Activated B cell treated with CpG ODN at 0.5 μM for 24 hours (primary cell): ENCODE data around the gene MSX2. TPM values are rescaled to one million over a fixed set of nuclear protein-coding genes. Genes with fewer than 3 reads are reported as not detected.

Experiments used
- ATAC-seq: fragments of 200-7000 bp; cut with Tn5 transposase; one replicate; pipeline ENCODE4 v1.10.0; 2021; ENCODE audit warnings: low read depth, mild to moderate bottlenecking, moderate library complexity
- CTCF ChIA-PET: fragments of 350-600 bp; sonication (Branson Sonifier 250); formaldehyde crosslinking; loops from one replicate; lab custom pipeline; 2021; ENCODE audit warnings: antibody characterized with exemption; lab: Charles Lee
- POLR2A ChIA-PET: fragments of 350-600 bp; sonication (Branson Sonifier 250); formaldehyde crosslinking; loops from one replicate; lab custom pipeline; 2021; ENCODE audit warnings: antibody characterized with exemption; lab: Charles Lee
- DNase-seq: peaks from one replicate; pipeline ENCODE4 v3.0.0; 2022
- H3K27ac Mint-ChIP-seq: one replicate; pipeline ENCODE4 v1.8.0; 2020; ENCODE audit warnings: mixed read lengths
- H3K27me3 Mint-ChIP-seq: one replicate; pipeline ENCODE4 v1.8.0; 2021; ENCODE audit warnings: mixed read lengths
- H3K36me3 Mint-ChIP-seq: one replicate; pipeline ENCODE4 v1.8.0; 2021; ENCODE audit warnings: low read depth, mixed read lengths
- H3K4me1 Mint-ChIP-seq: one replicate; pipeline ENCODE4 v1.8.0; 2021; ENCODE audit warnings: mixed read lengths
- H3K4me3 Mint-ChIP-seq: one replicate; pipeline ENCODE4 v1.8.0; 2020; ENCODE audit warnings: mild to moderate bottlenecking, mixed read lengths
- H3K9me3 Mint-ChIP-seq: one replicate; pipeline ENCODE4 v1.8.0; 2020; ENCODE audit warnings: mixed read lengths
- CTCF ChIP-seq: fragments of 200-600 bp; IDR thresholded peaks from one replicate; pipeline ENCODE4 v1.8.0; 2022; ENCODE audit warnings: antibody characterized with exemption, mild to moderate bottlenecking
- intact Hi-C: fragments of 100-400 bp; cut with micrococcal nuclease; formaldehyde crosslinking; loops from one replicate; pipeline ENCODE4 v1.15.1; 2024
- total RNA-seq: library from RNA; stranded (reverse); gene quantifications from 2 replicates; pipeline ENCODE4 v1.2.3, GENCODE V29; 2022

Gene MSX2
- total RNA-seq, 1 donor from 2014 or later = not detected

GRCh38 chr5:174707671-174708070 is 16.7 kb upstream of the MSX2 start:
- Mint-ChIP-seq H3K27ac (no peak overlapping the region), H3K27me3 (no peaks in the 10 kb centered on the region), H3K4me1 (no peaks in the 10 kb centered on the region), H3K36me3 (no peaks in the 10 kb centered on the region), H3K9me3 (no peaks in the 10 kb centered on the region), H3K4me3 (no peak overlapping the region)
- no peak for ATAC-seq
- POLR2A ChIA-PET = no interaction called here
- no peak for DNase-seq
- TF ChIP-seq CTCF = no peak
- intact Hi-C loops = no loop called here
- CTCF ChIA-PET = no interaction called here

- H3K27ac Mint-ChIP-seq = no peak overlapping the region
- no peaks in the 10 kb centered on the region for H3K9me3 Mint-ChIP-seq
- ATAC-seq = no peak
- no peak overlapping the region for H3K4me3 Mint-ChIP-seq
- H3K27me3 Mint-ChIP-seq = no peaks in the 10 kb centered on the region
- DNase-seq = no peak
- TF ChIP-seq CTCF = no peak
- no peaks in the 10 kb centered on the region for H3K4me1 Mint-ChIP-seq
- intact Hi-C loops = no loop called here
- CTCF ChIA-PET = no interaction called here
- no peaks in the 10 kb centered on the region for H3K36me3 Mint-ChIP-seq
- POLR2A ChIA-PET = no interaction called here
Observed at GRCh38 chr5:174708476-174709207, 15.7 kb upstream of the MSX2 start.

GRCh38 chr5:174714751-174715150 is 9.6 kb upstream of the MSX2 start:
- H3K4me3 Mint-ChIP-seq = no peak overlapping the region
- intact Hi-C loops = no loop called here
- DNase-seq (no peak), ATAC-seq (no peak)
- H3K36me3 Mint-ChIP-seq = no peaks in the 10 kb centered on the region
- ChIA-PET CTCF (no interaction called here), POLR2A (no interaction called here)
- no peak overlapping the region for H3K27ac Mint-ChIP-seq
- no peaks in the 10 kb centered on the region for H3K9me3 Mint-ChIP-seq
- H3K27me3 Mint-ChIP-seq = peaks cover 37% of the 10 kb centered on the region
- no peaks in the 10 kb centered on the region for H3K4me1 Mint-ChIP-seq
- no peak for TF ChIP-seq CTCF

- Mint-ChIP-seq H3K9me3 (no peaks in the 10 kb centered on the region), H3K27ac (no peak overlapping the region), H3K4me3 (no peak overlapping the region), H3K27me3 (peaks cover 47% of the 10 kb centered on the region), H3K36me3 (no peaks in the 10 kb centered on the region), H3K4me1 (no peaks in the 10 kb centered on the region)
- intact Hi-C loops = no loop called here
- no peak for DNase-seq
- POLR2A ChIA-PET = no interaction called here
- no peak for ATAC-seq
- CTCF ChIA-PET = no interaction called here
- TF ChIP-seq CTCF = no peak
Observed at GRCh38 chr5:174715804-174716203, 8.6 kb upstream of the MSX2 start.

GRCh38 chr5:174717826-174718455 is 6.4 kb upstream of the MSX2 start:
- no peaks in the 10 kb centered on the region for H3K9me3 Mint-ChIP-seq

More at GRCh38 chr5:174717826-174718455, 6.4 kb upstream of the MSX2 start:
- Mint-ChIP-seq H3K27ac (no peak overlapping the region), H3K4me3 (no peak overlapping the region), H3K4me1 (no peaks in the 10 kb centered on the region), H3K27me3 (peaks cover 63% of the 10 kb centered on the region), H3K36me3 (no peaks in the 10 kb centered on the region)
- POLR2A ChIA-PET = no interaction called here
- TF ChIP-seq CTCF = no peak
- intact Hi-C loops = no loop called here
- ATAC-seq = no peak
- no peak for DNase-seq
- CTCF ChIA-PET = no interaction called here
